ENCODE measurements around the gene PURA.

Gene PURA

DNA sequence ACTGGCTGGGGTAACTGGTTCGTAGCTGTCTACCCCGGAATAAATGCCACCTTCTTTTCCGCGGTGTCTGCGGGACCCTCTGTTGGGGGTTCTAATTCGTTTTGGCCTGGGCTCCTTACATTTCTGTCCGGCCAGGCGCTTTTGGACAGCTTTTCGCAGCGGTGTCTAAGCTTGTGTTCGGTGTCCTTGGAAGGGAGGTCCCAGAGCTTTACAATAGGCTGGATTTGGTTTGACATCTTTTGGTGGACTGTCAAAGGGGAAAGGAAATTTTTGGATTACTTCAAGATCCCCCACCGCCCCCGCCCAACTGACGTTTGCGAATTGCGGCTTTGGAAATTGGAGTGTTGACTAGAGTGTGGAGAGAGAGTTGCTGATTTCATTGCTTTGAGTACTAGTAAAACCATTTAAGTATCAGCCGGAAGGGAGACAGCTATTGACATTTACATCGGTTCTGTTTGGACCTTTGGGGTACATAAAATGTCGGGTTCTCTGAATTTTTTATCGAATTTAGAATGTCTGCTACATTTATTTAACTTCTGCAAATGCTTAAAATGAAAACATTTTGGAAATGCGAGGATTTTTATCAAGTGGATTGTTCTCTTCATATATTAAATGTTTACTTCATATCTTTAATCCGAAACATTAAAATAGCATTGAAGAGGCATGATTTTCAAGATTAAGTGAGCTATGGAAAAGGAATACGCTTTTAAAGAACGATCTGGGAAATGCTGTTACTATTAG, 4.7 kb upstream of the PURA start:
- peak overlapping the region; percentile 84 to 97 for H3K27ac ChIP-seq
- TF ChIP-seq, protein P1, sequence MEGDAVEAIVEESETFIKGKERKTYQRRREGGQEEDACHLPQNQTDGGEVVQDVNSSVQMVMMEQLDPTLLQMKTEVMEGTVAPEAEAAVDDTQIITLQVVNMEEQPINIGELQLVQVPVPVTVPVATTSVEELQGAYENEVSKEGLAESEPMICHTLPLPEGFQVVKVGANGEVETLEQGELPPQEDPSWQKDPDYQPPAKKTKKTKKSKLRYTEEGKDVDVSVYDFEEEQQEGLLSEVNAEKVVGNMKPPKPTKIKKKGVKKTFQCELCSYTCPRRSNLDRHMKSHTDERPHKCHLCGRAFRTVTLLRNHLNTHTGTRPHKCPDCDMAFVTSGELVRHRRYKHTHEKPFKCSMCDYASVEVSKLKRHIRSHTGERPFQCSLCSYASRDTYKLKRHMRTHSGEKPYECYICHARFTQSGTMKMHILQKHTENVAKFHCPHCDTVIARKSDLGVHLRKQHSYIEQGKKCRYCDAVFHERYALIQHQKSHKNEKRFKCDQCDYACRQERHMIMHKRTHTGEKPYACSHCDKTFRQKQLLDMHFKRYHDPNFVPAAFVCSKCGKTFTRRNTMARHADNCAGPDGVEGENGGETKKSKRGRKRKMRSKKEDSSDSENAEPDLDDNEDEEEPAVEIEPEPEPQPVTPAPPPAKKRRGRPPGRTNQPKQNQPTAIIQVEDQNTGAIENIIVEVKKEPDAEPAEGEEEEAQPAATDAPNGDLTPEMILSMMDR (IDR thresholded peaks at IDR 0.05) = no peak
- no peak for DNase-seq (ENCODE audit: low spot score)
- H3K4me3 ChIP-seq = peak overlapping the region; percentile 94

DNA sequence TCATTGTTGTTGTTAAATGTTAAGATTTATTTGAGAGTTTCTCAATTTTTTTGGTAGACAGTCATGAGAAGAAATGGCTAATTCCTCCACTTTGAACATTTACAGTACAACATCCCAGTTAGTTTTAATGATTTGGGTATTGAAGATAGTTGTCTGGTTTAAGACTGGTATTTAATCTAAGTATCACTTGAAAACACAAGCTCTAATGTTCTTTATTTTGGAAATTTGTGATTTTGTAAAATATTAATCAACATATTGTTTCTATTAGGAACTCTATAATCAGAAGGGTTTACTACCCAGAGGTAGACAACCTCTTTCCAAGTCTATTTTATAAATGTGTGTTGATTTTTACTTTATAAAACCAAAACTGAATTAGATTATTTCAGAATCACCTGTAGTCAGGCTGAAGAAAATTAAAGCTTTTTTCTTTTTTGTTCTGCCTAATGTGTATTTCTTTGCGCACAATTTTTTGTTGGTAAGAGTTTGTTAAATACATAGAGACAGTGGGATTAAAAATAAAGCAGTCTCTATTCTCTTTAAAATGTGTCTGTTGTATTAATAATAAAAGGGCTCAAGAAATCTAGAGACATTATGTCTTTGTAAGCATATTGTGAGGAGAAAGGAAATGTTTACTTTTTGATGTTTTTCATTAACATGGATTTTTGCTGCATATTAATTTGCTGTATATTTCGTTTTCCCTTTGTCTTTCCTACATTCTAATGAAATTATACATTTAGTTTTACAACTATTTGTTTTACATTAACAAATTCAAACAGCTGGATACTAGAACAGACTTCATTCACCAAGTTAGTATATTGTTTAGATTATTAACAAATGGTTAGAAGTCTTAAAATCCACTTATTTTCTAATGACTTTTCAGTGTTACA, 3.9 kb upstream of the PURA start:
- no peak for DNase-seq (ENCODE audit: low spot score)
- TF ChIP-seq, protein P1 (IDR thresholded peaks at IDR 0.05) = no peak
- H3K27ac ChIP-seq = no peak overlapping the region
- no peak overlapping the region for H3K4me3 ChIP-seq

DNA sequence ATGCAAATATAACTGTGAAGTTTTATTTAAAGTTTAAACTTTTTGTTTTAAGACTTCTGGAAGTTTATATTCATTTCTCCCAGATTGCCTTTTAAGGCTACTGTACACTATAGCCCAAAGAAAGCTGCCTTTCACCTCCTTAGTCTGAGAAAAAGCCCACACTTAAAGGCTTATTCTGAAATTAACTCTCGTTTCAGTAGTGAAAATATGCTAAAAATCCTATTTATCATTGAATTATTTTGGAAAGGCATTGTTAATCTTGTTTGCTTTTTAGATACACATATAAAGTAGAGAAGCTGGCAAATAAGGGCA, 3.3 kb upstream of the PURA start:
- TF ChIP-seq, protein P1 (IDR thresholded peaks at IDR 0.05) = no peak
- H3K4me3 ChIP-seq = no peak overlapping the region

DNA sequence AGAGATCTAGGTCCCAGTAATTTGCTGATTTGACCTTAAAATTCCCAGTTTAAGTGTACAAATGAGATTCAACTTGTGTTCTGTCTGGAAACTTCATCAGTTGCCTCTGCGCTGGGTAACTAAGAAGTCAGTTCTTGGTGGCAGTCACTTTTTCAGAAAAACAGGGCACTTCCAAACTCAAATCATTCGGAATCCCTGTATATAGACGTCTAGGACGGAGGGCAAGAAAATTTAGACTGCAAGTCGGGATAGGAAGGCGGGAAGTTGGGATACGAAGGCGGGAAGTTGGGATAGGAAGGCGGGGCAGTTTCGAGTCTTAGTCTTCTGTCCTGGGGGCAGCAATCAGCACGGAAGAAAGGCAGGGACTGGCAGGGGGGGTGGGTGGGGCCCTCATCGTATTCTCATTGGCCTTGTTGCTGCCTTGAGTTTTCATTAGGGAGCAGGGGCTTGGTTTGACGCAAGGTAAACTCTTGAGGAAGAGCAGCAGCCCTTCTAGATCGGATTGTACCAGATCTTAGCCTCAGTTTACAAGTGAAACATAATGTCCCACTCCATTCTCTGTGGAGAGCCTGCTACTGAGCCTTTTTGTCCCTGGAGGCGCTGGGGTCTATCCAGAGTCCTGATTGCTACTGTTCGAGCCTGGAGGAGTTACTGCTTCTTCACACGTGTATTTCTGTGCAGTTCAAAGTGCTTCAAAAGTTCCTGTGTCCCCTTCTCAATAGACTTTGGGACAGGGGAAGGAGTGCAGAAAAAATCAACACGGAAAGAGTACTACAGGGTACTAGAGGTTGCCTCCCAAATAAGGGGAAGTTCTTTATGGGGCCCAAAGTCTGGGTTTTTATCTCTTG, 2.7 kb upstream of the PURA start:
- no peak for DNase-seq (ENCODE audit: low spot score)
- Histone ChIP-seq H3K27ac (no peak overlapping the region), H3K4me3 (no peak overlapping the region)
- TF ChIP-seq, protein P1 (IDR thresholded peaks at IDR 0.05) = no peak

More for the DNA sequence above, 3.3 kb upstream of the PURA start:
- H3K27ac ChIP-seq = no peak overlapping the region
- no peak for DNase-seq (ENCODE audit: low spot score)

DNA sequence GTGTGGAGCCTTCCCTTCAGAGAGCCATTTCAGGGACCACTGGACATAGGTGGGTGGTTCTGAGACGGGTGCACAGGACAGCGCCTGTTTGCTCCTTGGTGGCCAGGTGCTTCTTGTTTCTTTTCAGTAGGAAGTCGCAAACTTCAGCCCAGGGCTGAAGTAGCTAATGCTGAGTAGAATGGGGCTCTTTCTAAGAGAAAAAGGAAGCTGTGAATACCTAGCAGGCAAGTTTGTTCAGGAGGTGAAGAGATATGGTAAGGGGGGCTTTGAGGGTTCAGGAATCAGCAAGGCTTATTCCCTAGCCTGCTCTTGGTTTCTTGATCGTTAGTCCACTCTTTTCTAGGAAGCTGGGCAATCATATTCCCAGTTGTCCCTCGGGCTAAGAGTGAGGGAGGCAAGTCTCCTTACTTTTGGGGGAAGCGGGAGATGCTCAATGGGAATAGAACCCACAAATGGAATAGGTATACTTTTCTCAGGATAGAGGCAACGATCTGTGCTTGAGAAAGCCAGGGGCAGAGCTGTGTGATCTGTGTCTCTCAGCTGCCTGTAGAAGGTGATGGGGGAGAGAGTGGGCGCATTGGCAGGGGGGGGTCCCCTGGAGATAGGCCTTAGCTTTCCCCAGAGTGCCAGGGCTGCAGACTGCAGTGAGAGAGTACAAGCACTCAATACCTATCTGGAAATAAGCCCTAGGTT, 1.9 kb upstream of the PURA start:
- H3K27ac ChIP-seq = peak overlapping the region in 1 of 2 donors; percentile 99
- no peak for DNase-seq (ENCODE audit: low spot score)

DNA sequence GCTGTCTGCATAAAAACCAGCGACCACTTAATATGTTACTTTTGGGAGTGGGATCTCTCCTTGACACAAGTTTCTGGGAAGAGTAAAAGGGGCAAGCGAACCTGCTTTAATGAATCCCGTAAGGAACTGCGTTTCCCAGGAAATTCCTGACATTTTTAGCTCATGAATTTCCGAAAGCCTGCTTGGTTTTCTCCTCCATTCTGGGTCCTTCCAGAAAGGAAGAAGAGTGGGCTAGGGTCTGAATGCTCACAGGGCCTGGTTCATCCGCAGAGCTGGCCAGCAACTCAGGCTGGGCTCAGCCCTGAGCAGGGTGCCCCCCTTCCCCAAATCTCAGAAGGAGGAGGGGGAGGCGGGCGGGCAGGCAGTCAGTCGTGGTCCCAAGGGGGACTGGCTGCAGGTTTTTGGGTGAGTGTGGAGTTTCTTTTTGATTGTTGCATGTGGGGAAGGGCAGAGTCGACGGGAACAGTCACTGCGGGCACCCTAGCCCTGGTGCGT, 1.2 kb upstream of the PURA start:
- no peak for DNase-seq (ENCODE audit: low spot score)
- TF ChIP-seq, protein P1 (IDR thresholded peaks at IDR 0.05) = no peak
- Histone ChIP-seq H3K27ac (peak overlapping the region; percentile 92 to 99), H3K4me3 (peak overlapping the region; percentile 93)

More for the DNA sequence above, 1.9 kb upstream of the PURA start:
- H3K4me3 ChIP-seq = peak overlapping the region; percentile 93
- TF ChIP-seq, protein P1 (IDR thresholded peaks at IDR 0.05) = no peak
